ENCODE data around the gene CLEC16A.

Gene CLEC16A

DNA sequence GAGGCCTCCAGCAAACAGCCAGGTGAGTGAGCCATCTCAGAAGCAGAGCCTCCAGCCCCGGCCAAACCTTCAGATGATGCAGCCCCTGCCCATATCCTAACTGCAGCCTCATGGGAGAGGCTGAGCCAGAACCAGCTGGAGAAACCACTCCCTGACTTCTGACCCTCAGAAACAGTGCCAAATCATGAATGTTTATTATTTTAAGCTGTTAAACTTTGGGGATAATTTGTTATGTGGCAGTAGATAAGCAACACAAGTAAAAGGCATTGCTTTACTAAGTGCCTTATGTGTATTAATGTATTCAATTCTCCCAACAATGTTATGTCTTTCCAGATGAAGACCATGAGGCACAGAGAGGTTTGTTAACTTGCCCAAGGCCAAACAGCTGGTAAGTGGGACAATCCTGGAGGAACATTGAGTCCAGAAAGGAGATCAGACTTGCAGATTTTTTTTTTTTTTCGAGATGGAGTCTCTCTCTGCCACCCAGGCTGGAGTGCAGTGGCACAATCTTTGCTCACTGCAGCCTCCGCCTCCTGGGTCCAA, 252.0 kb downstream of the CLEC16A start:
- DNase-seq: no peak
- Mint-ChIP-seq H3K4me3 (no peak overlapping the region), H3K27me3 (no peaks in the 10 kb centered on the region), H3K36me3 (ENCODE audit: low read depth) (no peaks in the 10 kb centered on the region), H3K9me3 (no peaks in the 10 kb centered on the region), H3K27ac (no peak overlapping the region), H3K4me1 (ENCODE audit: low read depth) (peaks cover 22% of the 10 kb centered on the region)

DNA sequence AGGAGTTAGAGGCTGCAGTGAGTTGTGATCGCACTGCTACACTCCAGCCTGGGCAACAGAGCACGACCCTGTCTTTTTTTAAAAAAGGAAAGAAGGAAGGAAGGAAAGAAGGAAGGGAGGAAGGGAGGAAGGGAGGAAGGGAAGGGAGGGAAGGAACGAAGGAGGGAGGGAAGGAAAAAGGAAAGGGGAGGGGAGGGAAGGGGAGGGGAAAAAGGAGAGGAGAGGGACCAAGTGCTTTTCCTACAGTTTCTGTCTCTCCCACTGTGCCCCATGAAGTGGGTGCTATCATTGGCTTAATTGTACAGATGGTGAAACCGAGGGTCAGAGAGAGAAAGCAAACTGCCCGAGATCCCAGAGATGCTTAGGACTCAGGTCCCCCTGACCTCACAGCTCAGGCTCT, 254.0 kb downstream of the CLEC16A start:
- Mint-ChIP-seq H3K9me3 (no peaks in the 10 kb centered on the region), H3K27ac (no peak overlapping the region), H3K36me3 (ENCODE audit: low read depth) (no peaks in the 10 kb centered on the region), H3K4me3 (no peak overlapping the region), H3K27me3 (no peaks in the 10 kb centered on the region), H3K4me1 (ENCODE audit: low read depth) (peaks cover 38% of the 10 kb centered on the region)
- no peak for DNase-seq

DNA sequence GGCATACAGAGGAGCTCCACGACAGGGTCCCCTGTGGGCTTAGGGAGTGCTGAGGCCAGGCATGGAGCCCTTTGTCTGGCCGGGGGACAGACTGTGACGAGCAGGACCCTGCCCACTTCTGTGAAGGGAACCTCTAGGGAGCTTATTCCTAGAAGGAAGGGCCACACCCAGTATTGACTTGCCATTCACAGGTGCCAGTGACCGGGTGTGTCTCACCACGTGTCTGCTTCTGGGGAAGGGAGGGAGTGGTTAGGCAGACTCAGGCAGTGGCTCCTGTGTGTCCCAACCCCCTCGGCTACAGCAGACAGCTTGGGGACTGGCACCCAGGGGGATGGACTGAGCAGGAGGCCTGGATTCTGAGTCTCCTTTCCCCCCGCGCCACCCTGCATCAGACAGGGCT, 254.5 kb downstream of the CLEC16A start:
- DNase-seq: no peak
- Mint-ChIP-seq H3K27me3 (no peaks in the 10 kb centered on the region), H3K36me3 (ENCODE audit: low read depth) (no peaks in the 10 kb centered on the region), H3K4me3 (no peak overlapping the region), H3K27ac (no peak overlapping the region), H3K9me3 (no peaks in the 10 kb centered on the region), H3K4me1 (ENCODE audit: low read depth) (peaks cover 38% of the 10 kb centered on the region)

DNA sequence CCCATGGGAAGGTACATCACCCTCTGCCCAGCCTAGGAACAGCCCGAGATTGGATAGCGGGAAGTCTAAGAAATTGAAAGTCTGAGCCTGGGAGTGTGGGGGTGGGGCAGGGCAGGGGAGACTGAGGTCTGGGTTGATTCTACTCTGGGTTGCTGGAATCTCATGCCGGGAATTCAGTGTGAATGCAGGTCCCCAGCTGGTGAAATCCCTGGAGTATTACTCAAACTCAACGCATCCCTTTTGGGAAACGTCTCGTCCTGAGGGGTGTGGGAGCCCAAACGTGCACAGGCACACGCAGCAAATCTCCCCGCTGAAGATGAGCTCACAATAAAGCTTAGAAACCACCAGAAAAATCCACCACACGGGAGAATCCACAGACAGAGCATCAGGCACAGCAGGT, 256.2 kb downstream of the CLEC16A start:
- DNase-seq: no peak
- peaks cover 36% of the 10 kb centered on the region for H3K4me1 Mint-ChIP-seq (ENCODE audit: low read depth)
- no peaks in the 10 kb centered on the region for H3K9me3 Mint-ChIP-seq
- no peak overlapping the region for H3K27ac Mint-ChIP-seq
- H3K36me3 Mint-ChIP-seq (ENCODE audit: low read depth): no peaks in the 10 kb centered on the region
- no peaks in the 10 kb centered on the region for H3K27me3 Mint-ChIP-seq
- no peak overlapping the region for H3K4me3 Mint-ChIP-seq

DNA sequence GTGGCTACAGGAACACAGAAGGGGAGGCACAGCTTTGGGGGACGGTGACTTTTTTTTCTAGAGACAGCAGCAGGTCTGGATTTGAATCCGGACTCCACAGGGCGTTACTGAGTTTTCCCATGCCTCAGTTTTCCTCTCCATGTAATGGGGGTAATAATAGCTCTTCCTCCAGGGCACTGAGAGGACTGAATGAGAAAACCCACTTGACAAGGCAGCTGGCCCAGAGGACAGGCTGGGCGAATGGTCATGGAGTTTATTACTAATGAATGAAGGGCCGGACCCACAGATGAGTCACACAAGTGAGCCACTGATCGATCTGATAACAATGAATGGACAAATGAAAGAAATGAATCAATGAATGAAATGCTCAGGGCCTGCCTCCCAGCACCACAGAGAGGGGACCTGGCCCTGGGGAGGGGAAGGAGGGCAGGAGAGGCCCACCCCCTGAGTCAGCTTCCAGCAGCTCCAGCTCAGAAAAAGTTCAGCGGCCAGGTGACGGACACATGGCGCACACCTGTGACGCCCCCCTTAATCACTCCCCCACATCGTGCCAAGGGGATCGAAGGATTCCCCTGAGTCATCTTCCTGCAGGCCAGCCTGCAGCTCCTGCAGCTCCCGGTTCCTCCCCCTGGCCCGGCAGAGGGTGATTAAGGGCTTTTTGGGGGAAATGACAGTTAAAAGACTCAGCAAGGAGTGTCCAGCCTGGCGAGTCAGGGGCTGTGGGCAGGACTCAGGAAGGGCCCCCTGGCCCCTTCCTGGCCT, 257.3 kb downstream of the CLEC16A start:
- no peaks in the 10 kb centered on the region for H3K9me3 Mint-ChIP-seq
- DNase-seq: no peak
- no peaks in the 10 kb centered on the region for H3K36me3 Mint-ChIP-seq (ENCODE audit: low read depth)
- peak overlapping the region; percentile 76 for H3K27ac Mint-ChIP-seq
- peaks cover 47% of the 10 kb centered on the region for H3K4me1 Mint-ChIP-seq (ENCODE audit: low read depth)
- no peaks in the 10 kb centered on the region for H3K27me3 Mint-ChIP-seq
- no peak overlapping the region for H3K4me3 Mint-ChIP-seq

DNA sequence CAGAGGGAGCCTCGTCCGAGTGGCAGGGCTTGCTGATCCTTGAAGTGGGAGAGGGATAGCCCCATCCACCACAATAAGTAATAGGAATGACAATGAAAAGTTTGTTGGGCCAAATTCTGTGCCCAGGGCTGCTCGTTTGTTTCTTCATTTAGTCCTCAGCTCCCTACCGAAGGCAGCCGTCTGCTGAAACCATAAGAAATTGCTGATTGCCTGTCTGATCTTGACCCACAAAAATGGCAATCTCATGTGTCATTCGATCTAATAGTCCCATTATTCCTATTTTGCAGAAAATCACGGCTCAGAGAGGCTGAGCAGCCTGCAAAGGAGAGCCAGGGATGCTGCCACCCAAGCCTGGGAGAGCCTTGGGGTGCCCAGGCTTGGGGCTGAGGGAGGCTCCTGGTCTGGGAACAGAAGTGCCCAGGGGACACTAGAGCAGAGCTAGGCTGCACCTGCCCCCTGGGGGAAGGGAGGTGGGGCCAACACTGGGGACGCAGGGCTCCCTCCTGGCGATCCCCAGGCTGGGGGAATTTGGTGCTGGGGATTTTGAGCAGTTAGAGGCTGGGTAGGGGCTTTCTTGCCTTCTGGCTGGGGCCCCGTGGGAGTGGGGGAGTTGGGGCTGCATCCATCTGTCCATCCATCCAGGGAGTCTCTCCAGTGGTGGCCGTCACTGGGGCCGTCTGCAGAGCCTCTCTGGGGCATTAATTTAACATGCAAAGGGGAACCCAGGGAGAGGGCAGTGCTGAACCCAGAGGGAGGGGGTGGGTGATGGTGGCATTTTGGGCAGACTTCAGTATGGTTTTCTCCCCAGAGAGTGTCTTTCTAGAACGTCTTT, 258.1 kb downstream of the CLEC16A start:
- no peak for DNase-seq
- Mint-ChIP-seq H3K4me1 (ENCODE audit: low read depth) (peaks cover 55% of the 10 kb centered on the region), H3K36me3 (ENCODE audit: low read depth) (no peaks in the 10 kb centered on the region), H3K27ac (peak overlapping the region; percentile 76), H3K4me3 (no peak overlapping the region), H3K9me3 (peaks cover 3% of the 10 kb centered on the region), H3K27me3 (no peaks in the 10 kb centered on the region)

DNA sequence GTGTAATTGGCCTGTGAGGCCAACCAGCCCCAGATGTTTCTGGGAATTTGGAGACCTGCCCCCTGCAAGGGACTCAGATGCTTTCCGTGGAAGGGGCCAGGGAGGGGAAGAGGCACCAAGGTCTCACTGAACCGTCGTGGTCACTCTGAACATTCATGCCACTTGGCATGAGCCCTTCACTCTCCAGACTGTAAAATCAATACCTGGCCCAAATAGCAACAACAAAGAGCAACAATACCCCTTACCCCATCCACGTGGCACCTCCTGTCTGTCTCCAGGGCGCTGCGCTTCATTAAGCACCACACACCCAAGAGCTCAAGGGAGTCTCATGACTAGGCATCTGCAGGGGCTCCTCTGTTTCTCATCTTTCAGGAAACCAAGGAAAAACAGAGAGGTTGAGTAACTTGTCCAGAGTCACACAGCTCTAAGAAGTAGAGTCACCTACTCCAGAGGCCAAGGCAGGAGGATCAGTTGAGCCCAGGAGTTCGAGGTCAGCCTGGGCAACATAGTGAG, 258.8 kb downstream of the CLEC16A start:
- no peak for DNase-seq
- Mint-ChIP-seq H3K27ac (peak overlapping the region; percentile 37), H3K4me3 (no peak overlapping the region), H3K4me1 (ENCODE audit: low read depth) (peaks cover 53% of the 10 kb centered on the region), H3K27me3 (no peaks in the 10 kb centered on the region), H3K36me3 (ENCODE audit: low read depth) (no peaks in the 10 kb centered on the region), H3K9me3 (peaks cover 3% of the 10 kb centered on the region)

DNA sequence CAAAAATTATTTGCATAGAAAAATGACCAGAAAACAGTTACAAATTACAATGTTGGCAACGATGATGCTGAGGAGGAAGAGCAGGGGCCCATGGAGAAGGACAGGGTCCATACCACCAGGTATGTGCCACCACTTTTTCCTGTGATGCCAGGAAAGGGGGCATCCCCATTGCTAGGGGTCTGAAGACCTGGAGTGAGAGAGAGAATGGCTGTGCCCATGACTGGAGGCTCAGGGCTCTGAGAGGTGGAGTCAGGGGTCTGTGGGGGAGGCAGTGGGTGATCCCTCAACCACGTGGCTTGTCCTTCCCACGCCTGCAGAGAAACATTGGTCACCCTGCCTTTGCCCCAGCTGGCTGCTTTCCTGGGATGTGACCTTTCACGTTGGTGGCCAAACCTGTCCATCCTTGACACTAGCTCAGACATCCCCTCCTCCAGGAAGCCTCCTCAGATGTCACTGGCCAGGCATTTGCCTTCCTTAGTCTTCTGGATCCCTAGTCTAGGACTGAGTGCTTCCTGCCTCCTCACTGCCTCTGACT, 260.2 kb downstream of the CLEC16A start:
- peak overlapping the region; percentile 4 for H3K27ac Mint-ChIP-seq

DNA sequence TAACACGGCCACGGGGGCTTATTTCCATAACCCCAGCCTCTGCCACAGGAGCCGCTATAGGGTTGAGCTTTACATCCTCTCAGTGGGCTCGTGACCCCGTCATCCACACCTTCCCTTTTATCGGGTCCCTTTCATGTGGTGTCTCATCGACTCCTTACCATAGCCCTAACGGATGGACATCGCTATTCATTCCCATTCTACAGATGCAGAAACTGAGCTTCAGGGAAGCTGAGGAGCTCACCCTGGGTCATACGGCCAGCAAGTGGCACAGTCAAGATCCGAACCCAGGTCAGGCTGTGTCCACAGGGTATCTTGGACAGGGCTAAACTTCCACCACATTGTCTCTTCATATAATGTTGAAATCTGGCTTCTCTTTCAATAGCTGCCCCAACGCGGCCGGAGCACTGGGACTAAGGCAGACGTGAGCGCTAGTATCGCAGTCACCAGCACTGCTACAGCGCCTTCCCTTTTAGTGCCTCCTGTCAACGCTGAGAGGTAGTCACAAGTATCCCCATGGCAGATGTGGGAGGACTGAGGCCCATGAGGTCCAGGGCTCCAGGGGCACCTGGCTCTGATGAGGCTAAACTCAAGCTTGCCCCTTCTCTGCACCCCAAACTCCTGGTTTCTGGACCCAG, 260.8 kb downstream of the CLEC16A start:
- Mint-ChIP-seq H3K27ac (peak overlapping the region; percentile 11), H3K36me3 (ENCODE audit: low read depth) (no peaks in the 10 kb centered on the region), H3K4me3 (no peak overlapping the region), H3K9me3 (peaks cover 3% of the 10 kb centered on the region), H3K4me1 (ENCODE audit: low read depth) (peaks cover 50% of the 10 kb centered on the region), H3K27me3 (no peaks in the 10 kb centered on the region)
- no peak for DNase-seq

More for the DNA sequence above, 260.2 kb downstream of the CLEC16A start:
- peaks cover 50% of the 10 kb centered on the region for H3K4me1 Mint-ChIP-seq (ENCODE audit: low read depth)
- peaks cover 3% of the 10 kb centered on the region for H3K9me3 Mint-ChIP-seq
- H3K36me3 Mint-ChIP-seq (ENCODE audit: low read depth): no peaks in the 10 kb centered on the region
- no peak overlapping the region for H3K4me3 Mint-ChIP-seq
- DNase-seq: no peak
- no peaks in the 10 kb centered on the region for H3K27me3 Mint-ChIP-seq

DNA sequence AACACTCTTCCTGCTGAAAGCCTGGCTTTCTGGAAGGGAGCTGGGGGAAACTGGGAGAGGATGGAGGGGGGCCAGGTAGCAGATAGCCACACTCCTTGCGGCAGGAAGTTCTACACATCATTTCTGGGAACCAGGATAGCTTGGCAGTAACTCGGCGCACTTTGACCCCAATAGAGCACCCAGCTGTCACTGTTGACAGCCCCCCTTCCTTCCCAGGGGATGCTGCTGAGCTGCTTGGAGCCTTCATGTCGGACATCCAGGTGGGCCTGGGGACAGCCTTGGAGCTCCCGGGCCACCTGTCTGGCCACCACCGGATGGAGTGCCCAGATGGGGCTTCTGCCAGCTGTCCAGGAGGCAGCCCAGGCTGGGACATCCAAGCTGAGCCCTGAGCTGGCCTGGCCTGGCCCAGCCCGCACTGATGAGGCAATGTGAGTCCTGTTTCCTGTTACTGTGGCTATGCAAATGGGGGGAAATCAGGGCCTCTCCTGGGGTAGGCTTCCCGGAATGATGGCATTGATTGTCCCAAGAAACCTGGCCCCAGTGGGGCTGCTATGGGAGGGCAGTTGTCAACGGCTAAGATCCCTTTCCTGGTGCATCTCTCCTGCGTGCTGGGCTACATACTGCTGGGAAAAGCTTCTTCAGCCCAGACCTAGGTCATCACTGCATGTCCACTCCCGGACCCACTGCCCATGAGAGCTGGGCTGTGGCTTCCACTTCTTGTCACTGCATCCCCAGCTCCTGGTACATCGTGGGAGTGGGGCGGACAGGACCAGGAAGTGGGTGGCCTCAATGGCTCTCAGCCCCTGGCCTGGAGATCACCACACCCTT, 261.6 kb downstream of the CLEC16A start:
- peak overlapping the region; percentile 40 for H3K4me3 Mint-ChIP-seq

DNA sequence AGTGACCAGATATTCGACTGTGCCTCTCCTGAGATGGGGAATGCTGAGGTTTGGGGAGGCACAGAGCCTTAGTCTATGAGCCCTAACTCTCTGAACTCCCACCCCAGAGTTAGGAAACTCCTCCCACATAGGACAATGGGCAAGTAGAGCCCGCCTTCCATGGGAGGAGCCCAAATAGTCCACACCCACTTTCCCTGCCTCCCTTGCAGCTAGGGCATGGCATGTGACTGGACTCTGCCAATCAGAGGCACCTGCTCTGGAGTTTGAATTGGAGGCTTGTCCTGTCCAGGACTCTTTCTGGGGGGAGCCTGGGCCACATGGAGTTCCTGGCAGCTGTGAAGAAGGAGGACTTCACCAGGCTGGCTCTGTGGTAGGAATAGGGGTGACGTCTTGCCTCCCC, 263.3 kb downstream of the CLEC16A start:
- Mint-ChIP-seq H3K27me3 (no peaks in the 10 kb centered on the region), H3K4me1 (ENCODE audit: low read depth) (peaks cover 36% of the 10 kb centered on the region), H3K4me3 (no peak overlapping the region), H3K27ac (no peak overlapping the region), H3K36me3 (ENCODE audit: low read depth) (no peaks in the 10 kb centered on the region), H3K9me3 (peaks cover 3% of the 10 kb centered on the region)
- peak; percentile 44 for DNase-seq

More for the DNA sequence above, 261.6 kb downstream of the CLEC16A start:
- Mint-ChIP-seq H3K4me1 (ENCODE audit: low read depth) (peaks cover 51% of the 10 kb centered on the region), H3K27ac (peak overlapping the region; percentile 89), H3K27me3 (no peaks in the 10 kb centered on the region), H3K9me3 (peaks cover 3% of the 10 kb centered on the region), H3K36me3 (ENCODE audit: low read depth) (no peaks in the 10 kb centered on the region)
- no peak for DNase-seq

DNA sequence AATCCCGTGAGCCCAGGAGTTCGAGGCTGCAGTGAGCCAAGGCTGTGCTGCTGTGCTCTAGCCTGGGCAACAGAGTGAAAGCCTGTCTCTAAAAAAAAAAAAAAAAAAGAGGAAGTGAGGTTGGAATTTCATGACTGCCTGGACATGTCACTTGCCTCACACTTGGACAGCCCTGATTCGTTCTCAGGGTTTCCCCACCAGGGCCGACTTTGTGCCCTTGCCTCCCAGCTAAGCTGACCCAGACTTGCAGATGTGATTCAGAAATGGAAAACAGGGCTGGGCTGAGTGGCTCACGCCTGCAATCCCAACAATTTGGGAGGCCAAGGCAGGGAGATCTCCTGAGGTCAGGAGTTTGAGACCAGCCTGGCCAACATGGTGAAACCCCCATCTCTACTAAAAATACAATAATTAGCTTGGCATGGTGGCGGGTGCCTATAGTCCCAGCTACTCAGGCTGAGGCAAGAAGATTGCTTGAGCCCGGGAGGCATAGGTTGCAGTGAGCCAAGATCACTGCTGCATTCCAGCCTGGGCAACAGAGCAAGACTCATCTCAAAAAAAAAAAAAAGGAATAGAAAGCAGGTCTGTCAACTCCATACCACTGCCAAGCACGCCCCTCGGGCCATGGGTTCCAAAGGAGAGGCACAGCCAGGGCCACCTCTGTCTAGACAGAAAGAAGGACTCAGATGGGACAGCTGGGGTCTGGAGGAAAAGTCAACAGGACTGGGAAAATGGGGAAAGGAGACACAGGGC, 264.7 kb downstream of the CLEC16A start:
- no peak for DNase-seq
- H3K4me3 Mint-ChIP-seq: no peak overlapping the region
- H3K27me3 Mint-ChIP-seq: no peaks in the 10 kb centered on the region
- H3K9me3 Mint-ChIP-seq: peaks cover 3% of the 10 kb centered on the region
- H3K4me1 Mint-ChIP-seq (ENCODE audit: low read depth): peaks cover 29% of the 10 kb centered on the region
- H3K36me3 Mint-ChIP-seq (ENCODE audit: low read depth): no peaks in the 10 kb centered on the region
- no peak overlapping the region for H3K27ac Mint-ChIP-seq

DNA sequence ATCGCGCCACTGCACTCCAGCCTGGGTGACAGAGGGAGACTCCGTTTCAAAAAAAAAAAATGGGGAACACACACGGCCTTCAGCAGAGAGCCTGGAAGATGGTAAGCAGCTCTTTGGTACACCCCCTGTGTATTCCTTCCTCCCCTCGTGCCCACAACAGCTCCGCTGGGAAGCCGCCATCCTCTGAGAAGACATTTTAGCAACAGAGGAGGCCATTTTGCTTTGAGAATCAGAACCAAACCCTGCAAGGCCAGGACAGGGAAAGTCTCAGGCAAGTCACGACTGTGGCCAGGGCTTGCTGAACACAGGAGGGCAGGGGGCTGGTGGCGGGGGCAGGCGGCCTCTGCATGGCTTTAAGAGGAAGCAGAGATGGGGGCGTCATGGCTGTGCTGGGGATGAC, 265.9 kb downstream of the CLEC16A start:
- no peaks in the 10 kb centered on the region for H3K27me3 Mint-ChIP-seq
- peaks cover 24% of the 10 kb centered on the region for H3K4me1 Mint-ChIP-seq (ENCODE audit: low read depth)

More for the DNA sequence above, 265.9 kb downstream of the CLEC16A start:
- H3K27ac Mint-ChIP-seq: no peak overlapping the region
- DNase-seq: no peak
- no peak overlapping the region for H3K4me3 Mint-ChIP-seq
- H3K36me3 Mint-ChIP-seq (ENCODE audit: low read depth): no peaks in the 10 kb centered on the region
- H3K9me3 Mint-ChIP-seq: peaks cover 3% of the 10 kb centered on the region

All from activated T-cell treated with anti-CD3 and anti-CD28 coated beads, Interleukin-2, amount 50 U/mL, for 24 hours (primary cell).